ENCODE data around the gene IFI6.

GRCh38 chr1:27633640-27634176, 38.3 kb downstream of the IFI6 start:
- TF ChIP-seq, protein P1, sequence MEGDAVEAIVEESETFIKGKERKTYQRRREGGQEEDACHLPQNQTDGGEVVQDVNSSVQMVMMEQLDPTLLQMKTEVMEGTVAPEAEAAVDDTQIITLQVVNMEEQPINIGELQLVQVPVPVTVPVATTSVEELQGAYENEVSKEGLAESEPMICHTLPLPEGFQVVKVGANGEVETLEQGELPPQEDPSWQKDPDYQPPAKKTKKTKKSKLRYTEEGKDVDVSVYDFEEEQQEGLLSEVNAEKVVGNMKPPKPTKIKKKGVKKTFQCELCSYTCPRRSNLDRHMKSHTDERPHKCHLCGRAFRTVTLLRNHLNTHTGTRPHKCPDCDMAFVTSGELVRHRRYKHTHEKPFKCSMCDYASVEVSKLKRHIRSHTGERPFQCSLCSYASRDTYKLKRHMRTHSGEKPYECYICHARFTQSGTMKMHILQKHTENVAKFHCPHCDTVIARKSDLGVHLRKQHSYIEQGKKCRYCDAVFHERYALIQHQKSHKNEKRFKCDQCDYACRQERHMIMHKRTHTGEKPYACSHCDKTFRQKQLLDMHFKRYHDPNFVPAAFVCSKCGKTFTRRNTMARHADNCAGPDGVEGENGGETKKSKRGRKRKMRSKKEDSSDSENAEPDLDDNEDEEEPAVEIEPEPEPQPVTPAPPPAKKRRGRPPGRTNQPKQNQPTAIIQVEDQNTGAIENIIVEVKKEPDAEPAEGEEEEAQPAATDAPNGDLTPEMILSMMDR (conservative IDR thresholded peaks at IDR 0.05 in 1 of 2, IDR thresholded peaks at IDR 0.05 in 1 of 2; ENCODE audit: low read depth in 1 of 2, low read length in 2 of 2) = no peak
- no peak for TF ChIP-seq EZH2 (IDR thresholded peaks at IDR 0.05; ENCODE audit: low read length, missing control alignments)

All from fibroblast of lung (primary cell).